Keratinocyte (primary cell): Measurements from ENCODE around the gene DGLUCY. TPM values are rescaled to one million over a fixed set of nuclear protein-coding genes. Genes with fewer than 3 reads are reported as not detected.

Experiments
- DNase-seq: peaks from one replicate; pipeline ENCODE4 v3.0.0-alpha.2; 2011; ENCODE audit warnings: low read depth, missing footprints, low spot score
- FAIRE-seq: peaks from 2 replicates; lab custom pipeline; 2011; peaks lifted over from hg19 to GRCh38; lab: Jason Lieb, UNC
- H2AFZ ChIP-seq: 2 replicates; pipeline ENCODE4 v1.6.0; 2012; ENCODE audit warnings: low read length, control low read depth, inconsistent platforms; ENCODE audit not compliant: control insufficient read depth
- H3K27ac ChIP-seq: 2 replicates; pipeline ENCODE4 v1.5.1; 2011; ENCODE audit warnings: low read length; ENCODE audit not compliant: control insufficient read depth, insufficient read depth
- H3K27me3 ChIP-seq: 3 replicates; pipeline ENCODE4 v1.6.0; 2011; ENCODE audit warnings: low read length; ENCODE audit not compliant: control insufficient read depth, insufficient read depth; ENCODE audit errors: extremely low read depth
- H3K36me3 ChIP-seq, 2 experiments: 2 replicates in 1 of 2; 3 replicates in 1 of 2; pipeline ENCODE4 v1.5.1; 2011; ENCODE audit warnings: low read length in 2 of 2, mild to moderate bottlenecking in 1 of 2; ENCODE audit not compliant: control insufficient read depth in 2 of 2, insufficient read depth in 2 of 2; ENCODE audit errors: extremely low read depth in 1 of 2
- H3K4me1 ChIP-seq: 3 replicates; pipeline ENCODE4 v1.5.1; 2011; ENCODE audit warnings: low read length; ENCODE audit not compliant: control insufficient read depth, insufficient read depth; ENCODE audit errors: extremely low read depth
- H3K4me2 ChIP-seq: 3 replicates; pipeline ENCODE4 v1.6.0; 2011; ENCODE audit warnings: low read depth, low read length; ENCODE audit not compliant: control insufficient read depth, insufficient read depth; ENCODE audit errors: extremely low read depth
- H3K4me3 ChIP-seq, 3 experiments: fragments of 200-600 bp in 1 of 3; sonication (generic) in 1 of 3; 2 replicates in 2 of 3; 3 replicates in 1 of 3; pipeline ENCODE4 v1.5.1; 2011 to 2016; ENCODE audit warnings: low read length in 3 of 3, mild to moderate bottlenecking in 3 of 3, control low read depth in 2 of 3, inconsistent platforms in 1 of 3, low read depth in 1 of 3, mixed read lengths in 1 of 3, mixed run types in 1 of 3, moderate library complexity in 1 of 3; ENCODE audit not compliant: control insufficient read depth in 2 of 3, insufficient read depth in 2 of 3; ENCODE audit errors: extremely low read depth in 1 of 3
- H3K79me2 ChIP-seq: 2 replicates; pipeline ENCODE4 v1.6.0; 2012; ENCODE audit warnings: low read length; ENCODE audit not compliant: control insufficient read depth, insufficient read depth
- H3K9ac ChIP-seq: 3 replicates; pipeline ENCODE4 v1.6.0; 2011; ENCODE audit warnings: low read length; ENCODE audit not compliant: control insufficient read depth, insufficient read depth; ENCODE audit errors: extremely low read depth
- H3K9me1 ChIP-seq: 3 replicates; pipeline ENCODE4 v1.6.0; 2011; ENCODE audit warnings: low read length; ENCODE audit not compliant: control insufficient read depth, insufficient read depth; ENCODE audit errors: extremely low read depth
- H3K9me3 ChIP-seq: 2 replicates; pipeline ENCODE4 v1.5.1; 2012; ENCODE audit warnings: low read depth, low read length; ENCODE audit not compliant: control insufficient read depth
- H4K20me1 ChIP-seq: 3 replicates; pipeline ENCODE4 v1.6.0; 2011; ENCODE audit warnings: low read length; ENCODE audit not compliant: control insufficient read depth, insufficient read depth; ENCODE audit errors: extremely low read depth
- CTCF ChIP-seq, 3 experiments: IDR thresholded peaks in 1 of 3; conservative IDR thresholded peaks in 1 of 3; optimal IDR thresholded peaks in 1 of 3; 2 replicates in 2 of 3; 3 replicates in 1 of 3; pipeline versions ENCODE3 to v1.5.1; 2011; ENCODE audit warnings: low read length in 3 of 3, mild to moderate bottlenecking in 3 of 3, moderate library complexity in 2 of 3, control low read depth in 1 of 3, inconsistent platforms in 1 of 3; ENCODE audit not compliant: insufficient read depth in 2 of 3; ENCODE audit errors: extremely low read depth in 1 of 3
- EZH2 ChIP-seq: IDR thresholded peaks from one replicate; pipeline ENCODE4 v1.6.1; 2012; ENCODE audit warnings: inconsistent platforms, mild to moderate bottlenecking, low read length, moderate library complexity
- dilution Hi-C: fragments of 300-500 bp; cut with MboI; formaldehyde crosslinking; loops from one replicate; pipeline ENCODE4 v1.7.0; 2020; ENCODE audit warnings: low sequenced_read_pairs; ENCODE audit not compliant: extremely low pct_ligation_motif_present
- polyA minus RNA-seq, 3 experiments: library from RNA; depleted of rRNA, polyadenylated mRNA; stranded (reverse); fragments of >200 nt; gene quantifications; 1 replicate in 1 of 3; 2 replicates in 1 of 3; 3 replicates in 1 of 3; pipeline ENCODE4 v1.2.3, GENCODE V29; 2011
- polyA plus RNA-seq, 5 experiments: library from polyadenylated mRNA; depleted of rRNA in 3 of 5; stranded (reverse) in 3 of 5; stranded (forward) in 1 of 5; unstranded in 1 of 5; fragments of >200 nt; gene quantifications; 1 replicate in 1 of 5; 2 replicates in 3 of 5; 3 replicates in 1 of 5; pipeline versions ENCODE4 v1.2.1 to v1.2.3, GENCODE V29; 2011 to 2012; ENCODE audit warnings: missing spikeins in 2 of 5, low read depth in 1 of 5, low replicate concordance in 1 of 5

DGLUCY gene, protein sequence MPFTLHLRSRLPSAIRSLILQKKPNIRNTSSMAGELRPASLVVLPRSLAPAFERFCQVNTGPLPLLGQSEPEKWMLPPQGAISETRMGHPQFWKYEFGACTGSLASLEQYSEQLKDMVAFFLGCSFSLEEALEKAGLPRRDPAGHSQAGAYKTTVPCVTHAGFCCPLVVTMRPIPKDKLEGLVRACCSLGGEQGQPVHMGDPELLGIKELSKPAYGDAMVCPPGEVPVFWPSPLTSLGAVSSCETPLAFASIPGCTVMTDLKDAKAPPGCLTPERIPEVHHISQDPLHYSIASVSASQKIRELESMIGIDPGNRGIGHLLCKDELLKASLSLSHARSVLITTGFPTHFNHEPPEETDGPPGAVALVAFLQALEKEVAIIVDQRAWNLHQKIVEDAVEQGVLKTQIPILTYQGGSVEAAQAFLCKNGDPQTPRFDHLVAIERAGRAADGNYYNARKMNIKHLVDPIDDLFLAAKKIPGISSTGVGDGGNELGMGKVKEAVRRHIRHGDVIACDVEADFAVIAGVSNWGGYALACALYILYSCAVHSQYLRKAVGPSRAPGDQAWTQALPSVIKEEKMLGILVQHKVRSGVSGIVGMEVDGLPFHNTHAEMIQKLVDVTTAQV
- 13.7 to 33.1 TPM (median 19.4 TPM) in 3 replicates for polyA plus RNA-seq
- 4.7 TPM for polyA plus RNA-seq (2011; ENCODE audit: low read depth)
- polyA plus RNA-seq (2011; cell fraction: cytosol; rRNA removed): 11.7 and 12.0 TPM in 2 replicates
- 32.9 and 39.7 TPM in 2 replicates for polyA plus RNA-seq (2011; cell fraction: nucleus; rRNA removed)
- 5.8 and 22.4 TPM in 2 replicates for polyA plus RNA-seq (2012; ENCODE audit: low replicate concordance)
- polyA minus RNA-seq: 15.9 to 44.8 TPM (median 24.6 TPM) in 3 replicates
- polyA minus RNA-seq (2011; cell fraction: cytosol; rRNA and poly(A)+ RNA removed): 19.0 TPM
- polyA minus RNA-seq (2011; cell fraction: nucleus; rRNA and poly(A)+ RNA removed): 23.3 and 28.5 TPM in 2 replicates

DNA sequence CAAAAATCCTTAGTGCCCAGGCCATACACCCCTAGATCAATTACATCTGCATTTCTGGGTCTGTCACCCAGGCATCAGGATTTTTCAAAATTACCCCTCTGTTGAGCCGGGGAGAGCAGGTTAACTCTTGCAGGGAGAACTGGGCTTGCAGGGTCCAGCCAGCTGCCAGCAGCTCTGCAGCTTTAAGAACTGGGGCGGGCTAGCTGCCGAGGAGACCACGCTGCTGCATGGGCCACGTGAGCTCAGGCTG lies at the start of gene DGLUCY:
Gene DGLUCY, plus strand, starts transcription at position 245 of the 250 bp plus-strand sequence. CDS start 46,222 bp downstream, outside the sequence.
- Histone ChIP-seq H3K4me2 (peak within 1 kb of the TSS; percentile 100), H3K27me3 (no peaks in the 10 kb centered on the region), H3K79me2 (peaks cover 12% of the 10 kb centered on the region), H3K4me1 (peaks cover 45% of the 10 kb centered on the region), H3K4me3 (peak within 1 kb of the TSS; percentile 39 to 90 (median 85)), H3K27ac (peak within 1 kb of the TSS; percentile 99), H2AFZ (peak within 1 kb of the TSS; percentile 92), H3K9ac (peak within 1 kb of the TSS; percentile 92), H4K20me1 (no peaks in the 10 kb centered on the region), H3K9me1 (no peaks in the 10 kb centered on the region), H3K9me3 (no peaks in the 10 kb centered on the region), H3K36me3 (no peaks in the 10 kb centered on the region)
- DNase-seq: no peak
- no peak for FAIRE-seq
- dilution Hi-C loops: no loop called here
- TF ChIP-seq CTCF (optimal IDR thresholded peaks at IDR 0.05 in 1 of 3, IDR thresholded peaks at IDR 0.05 in 1 of 3, conservative IDR thresholded peaks at IDR 0.05 in 1 of 3; ENCODE audit: extremely low read depth in 1 of 3, insufficient read depth in 2 of 3, low read length in 3 of 3): no peak
- no peak for TF ChIP-seq EZH2

GRCh38 chr14:91065266-91065665 lies 48.6 kb upstream of the DGLUCY start:
- no peaks in the 10 kb centered on the region for H3K9me1 ChIP-seq
- no peak for TF ChIP-seq EZH2
- no peak for TF ChIP-seq CTCF (optimal IDR thresholded peaks at IDR 0.05 in 1 of 3, IDR thresholded peaks at IDR 0.05 in 1 of 3, conservative IDR thresholded peaks at IDR 0.05 in 1 of 3; ENCODE audit: extremely low read depth in 1 of 3, insufficient read depth in 2 of 3, low read length in 3 of 3)
- no peak for FAIRE-seq
- no peaks in the 10 kb centered on the region for H3K79me2 ChIP-seq
- peaks cover 7% of the 10 kb centered on the region for H3K4me1 ChIP-seq
- no peak overlapping the region for H3K4me3 ChIP-seq
- H3K36me3 ChIP-seq: no peaks in the 10 kb centered on the region
- H3K27me3 ChIP-seq: no peaks in the 10 kb centered on the region
- H4K20me1 ChIP-seq: no peaks in the 10 kb centered on the region
- dilution Hi-C loops: no loop called here
- H2AFZ ChIP-seq: no peak overlapping the region
- DNase-seq: no peak
- H3K9ac ChIP-seq: no peak overlapping the region
- no peak overlapping the region for H3K4me2 ChIP-seq
- H3K9me3 ChIP-seq: no peaks in the 10 kb centered on the region
- no peak overlapping the region for H3K27ac ChIP-seq
